Esophagus squamous epithelium (tissue), 4 donors: ENCODE results near the gene NCAPD2.

Source experiments
- CTCF ChIP-seq, 6 experiments: fragments of 450-650 bp in 4 of 6; fragments of 200-600 bp in 2 of 6; sonication (generic) in 2 of 6; IDR thresholded peaks; one replicate each; pipeline ENCODE4 v1.5.1; 2016 to 2019; ENCODE audit warnings: antibody characterized with exemption in 6 of 6, mild to moderate bottlenecking in 4 of 6, moderate library complexity in 4 of 6
- POLR2A ChIP-seq, 4 donors: fragments of 450-650 bp; IDR thresholded peaks; one replicate each; pipeline ENCODE4 v1.6.1; 2017; ENCODE audit warnings: antibody characterized with exemption in 4 of 4, mild to moderate bottlenecking in 4 of 4, moderate library complexity in 3 of 4

GRCh38 chr12:6530576-6531260 lies 36.8 kb downstream of the NCAPD2 start:
- no peak for TF ChIP-seq POLR2A (IDR thresholded peaks at IDR 0.05)
- no peak for TF ChIP-seq CTCF (IDR thresholded peaks at IDR 0.05)
